Measurements from ENCODE around the gene SLC5A9.

SLC5A9 gene

DNA sequence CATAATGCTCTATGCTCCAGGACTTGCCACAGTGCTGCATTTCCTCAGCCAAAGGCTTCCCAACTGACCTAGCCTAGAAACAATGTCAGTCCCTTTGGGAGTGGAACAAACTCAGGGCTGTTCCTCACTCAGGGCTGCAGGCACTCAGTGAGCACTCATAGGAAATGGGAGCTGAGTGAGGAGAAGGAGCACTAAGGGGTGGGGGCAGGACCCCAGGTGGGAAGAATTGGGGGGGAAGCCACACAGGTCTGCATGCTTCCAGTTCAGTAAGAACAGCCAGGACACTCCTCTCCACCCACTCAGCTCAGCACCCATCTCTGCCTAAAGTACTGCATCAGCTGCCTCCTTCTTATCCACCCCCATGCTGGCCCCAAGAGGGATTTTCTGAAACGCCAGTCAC, 7.3 kb upstream of the SLC5A9 start:
- TF ChIP-seq POLR2A (IDR thresholded peaks at IDR 0.05; ENCODE audit: low read depth, low read length) (no peak), POLR2AphosphoS5 (IDR thresholded peaks at IDR 0.05; ENCODE audit: low read depth, low read length) (no peak), TAF1 (IDR thresholded peaks at IDR 0.05; ENCODE audit: borderline replicate concordance, low read depth, low read length) (no peak)
- DNase-seq (ENCODE audit: insufficient read length) (no peak), FAIRE-seq (no peak)

DNA sequence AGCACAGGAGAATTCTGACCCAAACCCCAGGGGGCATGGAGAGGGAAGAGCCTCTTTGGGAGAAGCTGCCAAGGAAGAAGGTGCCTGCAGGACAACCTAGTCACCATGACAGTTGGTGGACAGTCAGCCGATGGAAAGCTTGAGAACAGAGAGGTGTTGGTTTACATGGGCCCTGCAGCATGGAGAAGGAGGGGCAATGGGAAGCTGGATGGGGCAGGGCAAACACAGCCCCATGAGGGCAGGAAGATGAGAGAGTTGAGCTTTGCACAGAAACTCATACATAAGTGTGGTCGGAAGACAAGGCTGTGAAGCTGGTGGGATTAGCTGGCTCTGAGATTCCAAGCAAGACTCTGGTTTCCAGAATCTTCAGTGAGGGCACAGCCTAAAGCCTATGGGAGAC, 6.6 kb upstream of the SLC5A9 start:
- FAIRE-seq (no peak), DNase-seq (ENCODE audit: insufficient read length) (no peak)
- TF ChIP-seq POLR2A (IDR thresholded peaks at IDR 0.05; ENCODE audit: low read depth, low read length), result no peak
- TF ChIP-seq TAF1 (IDR thresholded peaks at IDR 0.05; ENCODE audit: borderline replicate concordance, low read depth, low read length), result no peak
- TF ChIP-seq POLR2AphosphoS5 (IDR thresholded peaks at IDR 0.05; ENCODE audit: low read depth, low read length), result no peak

DNA sequence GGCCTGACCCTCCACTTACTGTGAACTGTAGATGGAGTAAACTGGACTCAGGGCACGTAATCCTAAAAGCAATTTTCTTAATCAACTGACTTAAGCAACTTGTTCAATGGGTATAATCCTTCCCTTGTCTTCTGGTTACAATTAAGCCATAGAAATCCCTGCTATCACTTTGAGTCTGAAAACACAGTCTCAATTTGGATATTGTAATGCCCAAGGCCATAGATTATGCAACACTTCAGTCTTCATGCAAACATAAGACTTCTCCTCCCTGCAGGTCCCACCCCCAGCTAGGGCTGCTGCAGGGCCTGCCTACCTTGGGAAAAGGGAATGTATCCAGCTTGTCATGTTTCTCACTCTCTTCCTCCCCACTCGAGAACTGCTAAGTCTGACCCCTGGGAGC, 6.2 kb upstream of the SLC5A9 start:
- DNase-seq (ENCODE audit: insufficient read length) (no peak), FAIRE-seq (no peak)
- no peak for TF ChIP-seq TAF1 (IDR thresholded peaks at IDR 0.05; ENCODE audit: borderline replicate concordance, low read depth, low read length)
- no peak for TF ChIP-seq POLR2AphosphoS5 (IDR thresholded peaks at IDR 0.05; ENCODE audit: low read depth, low read length)
- TF ChIP-seq POLR2A (IDR thresholded peaks at IDR 0.05; ENCODE audit: low read depth, low read length), result no peak

DNA sequence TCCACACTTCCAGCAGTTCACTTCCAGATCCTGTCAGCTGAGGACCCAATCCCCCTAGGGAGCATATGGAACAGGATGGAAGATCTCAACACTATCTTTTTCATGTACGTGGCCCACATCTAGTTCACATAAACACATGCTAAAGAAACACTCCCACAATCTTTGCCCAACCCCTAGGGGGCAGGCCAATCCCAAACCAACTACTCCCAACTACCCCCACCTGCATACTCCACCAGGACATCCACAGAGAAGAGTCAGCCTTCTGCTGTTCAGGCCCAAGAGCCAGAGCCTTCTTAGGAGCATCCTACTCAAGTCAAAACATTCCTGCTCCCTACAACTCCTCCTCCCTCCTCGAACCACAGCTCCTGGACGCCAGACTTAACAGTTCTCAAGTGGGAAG, 5.6 kb upstream of the SLC5A9 start:
- FAIRE-seq, result no peak
- TF ChIP-seq POLR2A (IDR thresholded peaks at IDR 0.05; ENCODE audit: low read depth, low read length) (no peak), POLR2AphosphoS5 (IDR thresholded peaks at IDR 0.05; ENCODE audit: low read depth, low read length) (no peak), TAF1 (IDR thresholded peaks at IDR 0.05; ENCODE audit: borderline replicate concordance, low read depth, low read length) (no peak)
- no peak for DNase-seq (ENCODE audit: insufficient read length)

DNA sequence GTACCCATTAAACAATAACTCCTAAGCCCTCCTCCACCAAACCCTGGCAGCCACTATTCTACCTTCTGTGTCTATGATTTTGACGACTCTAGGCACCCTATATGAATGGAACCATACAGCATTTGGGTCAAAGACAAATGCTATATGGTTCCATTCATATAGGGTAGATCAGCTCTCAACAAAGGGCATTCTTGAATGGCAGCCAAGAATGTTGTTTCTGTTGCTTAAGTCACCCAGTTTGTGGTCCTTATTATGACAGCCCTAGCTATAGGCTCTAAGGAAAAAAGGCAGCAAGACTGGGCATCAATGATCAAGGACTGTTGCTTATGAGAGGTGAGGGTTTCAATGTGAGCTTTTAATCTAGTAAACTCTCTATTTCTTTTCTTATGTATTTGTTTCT, 4.7 kb upstream of the SLC5A9 start:
- DNase-seq (ENCODE audit: insufficient read length) (no peak), FAIRE-seq (no peak)
- no peak for TF ChIP-seq POLR2A (IDR thresholded peaks at IDR 0.05; ENCODE audit: low read depth, low read length)
- TF ChIP-seq TAF1 (IDR thresholded peaks at IDR 0.05; ENCODE audit: borderline replicate concordance, low read depth, low read length), result no peak
- TF ChIP-seq POLR2AphosphoS5 (IDR thresholded peaks at IDR 0.05; ENCODE audit: low read depth, low read length), result no peak

DNA sequence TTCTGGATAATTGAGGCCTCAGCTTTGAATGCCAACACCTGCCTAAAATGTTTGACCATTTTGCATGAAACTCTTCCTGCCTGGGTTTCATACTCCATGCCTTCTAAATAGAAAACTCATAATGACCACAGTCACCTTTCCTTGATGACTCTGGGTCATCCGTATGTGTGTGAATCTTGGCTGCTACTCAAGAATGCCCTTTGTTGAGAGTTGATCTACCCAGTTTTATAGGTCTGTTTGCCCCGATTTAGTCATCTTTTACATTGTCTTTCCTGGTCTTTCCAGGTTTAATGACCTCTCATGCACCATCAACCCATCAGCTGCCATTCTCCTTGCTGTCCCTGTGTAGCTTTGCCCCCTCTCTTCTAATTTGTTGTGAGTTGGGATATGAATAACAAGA, 2.7 kb upstream of the SLC5A9 start:
- FAIRE-seq (no peak), DNase-seq (ENCODE audit: insufficient read length) (no peak)

DNA sequence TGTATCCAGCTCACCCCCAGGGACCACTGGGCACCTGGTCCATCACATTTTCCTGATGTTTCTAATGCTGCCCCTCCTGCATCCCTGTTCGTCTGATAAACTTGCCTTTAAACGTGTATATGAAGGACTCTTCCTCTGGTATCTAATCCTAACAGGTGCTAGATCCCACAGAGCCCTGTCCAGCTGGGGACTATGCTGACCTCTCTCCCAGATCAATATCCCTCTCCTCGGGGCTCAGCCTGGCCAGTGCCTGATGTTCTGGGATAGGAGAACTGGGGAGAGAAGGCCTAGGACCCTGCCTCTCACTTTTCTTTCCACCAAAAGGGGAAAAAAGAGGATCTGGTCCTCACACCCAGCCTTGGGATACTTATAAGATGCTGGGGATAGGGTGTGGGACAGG, 1.4 kb upstream of the SLC5A9 start:
- TF ChIP-seq TAF1 (IDR thresholded peaks at IDR 0.05; ENCODE audit: borderline replicate concordance, low read depth, low read length) (no peak), POLR2AphosphoS5 (IDR thresholded peaks at IDR 0.05; ENCODE audit: low read depth, low read length) (no peak), POLR2A (IDR thresholded peaks at IDR 0.05; ENCODE audit: low read depth, low read length) (no peak)
- no peak for DNase-seq (ENCODE audit: insufficient read length)
- no peak for FAIRE-seq

More for the DNA sequence above, 2.7 kb upstream of the SLC5A9 start:
- TF ChIP-seq POLR2AphosphoS5 (IDR thresholded peaks at IDR 0.05; ENCODE audit: low read depth, low read length), result no peak
- no peak for TF ChIP-seq TAF1 (IDR thresholded peaks at IDR 0.05; ENCODE audit: borderline replicate concordance, low read depth, low read length)
- no peak for TF ChIP-seq POLR2A (IDR thresholded peaks at IDR 0.05; ENCODE audit: low read depth, low read length)

DNA sequence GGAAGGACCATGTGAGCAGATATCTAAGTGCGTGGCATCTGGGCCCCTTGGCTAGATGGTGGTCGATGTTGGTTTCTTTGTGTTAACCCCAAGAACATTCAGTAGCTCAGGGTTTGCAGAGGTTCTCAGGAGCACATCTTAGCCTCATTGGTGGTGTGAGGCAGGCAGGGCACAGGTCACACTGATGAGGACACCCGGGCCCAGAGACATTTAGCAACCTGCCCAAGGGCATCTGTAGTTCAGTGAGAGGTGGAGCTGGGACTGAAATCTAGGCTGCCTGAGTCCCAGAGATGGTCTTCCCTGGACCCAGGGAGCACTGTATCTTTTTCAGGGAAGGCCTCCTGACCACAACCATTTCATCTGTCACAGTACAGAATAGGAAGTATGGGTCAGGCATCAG, 859 bp upstream of the SLC5A9 start:
- no peak for TF ChIP-seq TAF1 (IDR thresholded peaks at IDR 0.05; ENCODE audit: borderline replicate concordance, low read depth, low read length)
- TF ChIP-seq POLR2A (IDR thresholded peaks at IDR 0.05; ENCODE audit: low read depth, low read length), result no peak
- TF ChIP-seq POLR2AphosphoS5 (IDR thresholded peaks at IDR 0.05; ENCODE audit: low read depth, low read length), result no peak
- no peak for DNase-seq (ENCODE audit: insufficient read length)
- FAIRE-seq, result no peak

DNA sequence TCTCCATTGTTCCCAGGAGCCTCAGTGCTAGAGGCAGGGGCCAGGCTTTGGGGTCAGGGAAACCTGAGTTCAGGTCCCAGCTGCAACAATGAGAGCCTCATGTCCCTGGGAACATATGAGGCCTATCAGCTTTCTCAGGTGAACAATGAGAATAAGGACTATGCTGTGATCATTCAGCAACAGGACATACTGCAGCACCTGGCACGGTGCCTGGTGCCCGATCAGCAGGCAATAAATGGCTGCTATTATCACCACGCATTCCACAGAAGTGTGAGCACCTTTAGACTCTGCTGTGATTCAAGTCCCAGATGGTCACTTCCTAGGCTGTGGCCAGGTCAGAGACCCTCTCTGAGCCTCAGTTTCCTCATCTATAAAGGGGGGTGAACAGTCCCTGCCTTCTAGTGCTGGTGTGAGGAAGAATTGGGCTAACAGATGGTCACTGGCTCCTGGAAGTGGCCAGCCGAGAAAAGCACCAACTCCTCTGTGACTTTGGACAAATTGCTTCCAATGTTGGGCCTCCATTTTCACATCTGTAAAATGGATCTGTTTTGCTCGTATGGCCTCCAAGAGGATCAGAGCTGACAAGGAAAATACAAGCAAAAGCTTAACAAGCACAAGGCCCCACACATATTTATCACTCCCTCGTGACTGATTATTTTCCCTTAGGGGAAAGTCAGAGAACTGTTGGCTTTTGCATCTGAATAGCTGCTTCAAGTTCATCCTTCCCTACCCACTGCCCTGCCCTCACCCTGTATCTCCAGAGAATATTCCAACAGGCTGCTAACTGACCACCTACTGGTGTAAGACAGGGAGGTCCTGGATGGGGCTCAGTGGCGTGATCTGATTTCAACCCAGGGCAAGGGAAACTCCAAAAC, 1.1 kb downstream of the SLC5A9 start:
- no peak for TF ChIP-seq POLR2AphosphoS5 (IDR thresholded peaks at IDR 0.05; ENCODE audit: low read depth, low read length)
- no peak for TF ChIP-seq POLR2A (IDR thresholded peaks at IDR 0.05; ENCODE audit: low read depth, low read length)
- no peak for TF ChIP-seq TAF1 (IDR thresholded peaks at IDR 0.05; ENCODE audit: borderline replicate concordance, low read depth, low read length)
- no peak for DNase-seq (ENCODE audit: insufficient read length)
- no peak for FAIRE-seq

DNA sequence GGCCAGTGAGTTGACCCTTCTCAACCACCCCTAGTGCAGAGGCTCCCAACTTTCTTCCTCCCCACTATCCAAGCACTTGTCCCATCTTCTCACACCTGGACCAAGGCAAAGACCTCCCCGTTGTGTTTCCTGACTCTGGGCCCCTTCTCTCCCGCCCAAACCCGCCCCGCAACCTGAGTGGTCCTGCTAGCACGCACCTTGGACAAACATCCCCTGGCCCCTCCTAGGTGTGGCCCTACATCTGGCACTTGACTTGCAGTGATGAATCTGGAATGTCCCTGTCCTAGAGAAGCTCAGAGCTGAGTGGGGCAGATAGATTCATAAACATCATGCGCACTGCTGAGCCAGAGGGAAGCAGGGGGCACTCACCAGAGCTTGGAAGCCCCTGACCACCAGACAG, 2.3 kb downstream of the SLC5A9 start:
- DNase-seq (ENCODE audit: insufficient read length) (no peak), FAIRE-seq (no peak)
- TF ChIP-seq POLR2A (IDR thresholded peaks at IDR 0.05; ENCODE audit: low read depth, low read length) (no peak), POLR2AphosphoS5 (IDR thresholded peaks at IDR 0.05; ENCODE audit: low read depth, low read length) (no peak), TAF1 (IDR thresholded peaks at IDR 0.05; ENCODE audit: borderline replicate concordance, low read depth, low read length) (no peak)

DNA sequence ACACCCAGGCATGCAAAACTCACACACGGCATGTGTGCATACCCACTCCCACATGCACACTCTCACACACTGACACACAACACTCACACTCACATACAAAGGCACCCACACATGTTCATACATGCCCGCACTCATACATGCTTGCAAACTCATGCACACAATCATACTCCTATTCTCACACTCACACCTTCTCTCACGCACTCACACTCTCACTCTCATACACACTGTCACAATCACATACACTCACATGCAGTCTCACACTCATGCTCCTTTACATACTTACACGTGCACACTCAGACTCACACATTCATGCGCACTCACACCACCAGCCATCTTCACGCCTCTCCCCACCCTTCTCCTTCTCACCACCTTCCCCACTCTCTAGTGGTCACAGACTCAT, 3.1 kb downstream of the SLC5A9 start:
- no peak for FAIRE-seq
- no peak for DNase-seq (ENCODE audit: insufficient read length)
- TF ChIP-seq POLR2A (IDR thresholded peaks at IDR 0.05; ENCODE audit: low read depth, low read length), result no peak
- TF ChIP-seq TAF1 (IDR thresholded peaks at IDR 0.05; ENCODE audit: borderline replicate concordance, low read depth, low read length), result no peak
- TF ChIP-seq POLR2AphosphoS5 (IDR thresholded peaks at IDR 0.05; ENCODE audit: low read depth, low read length), result no peak
